Measurements from ENCODE around the gene ZNF726.
"Not testable (repeated sequence)": the region's sequence is repeated elsewhere in the genome, so short reads cannot be mapped to it uniquely, and the experiment has no call there.

Gene ZNF726

DNA sequence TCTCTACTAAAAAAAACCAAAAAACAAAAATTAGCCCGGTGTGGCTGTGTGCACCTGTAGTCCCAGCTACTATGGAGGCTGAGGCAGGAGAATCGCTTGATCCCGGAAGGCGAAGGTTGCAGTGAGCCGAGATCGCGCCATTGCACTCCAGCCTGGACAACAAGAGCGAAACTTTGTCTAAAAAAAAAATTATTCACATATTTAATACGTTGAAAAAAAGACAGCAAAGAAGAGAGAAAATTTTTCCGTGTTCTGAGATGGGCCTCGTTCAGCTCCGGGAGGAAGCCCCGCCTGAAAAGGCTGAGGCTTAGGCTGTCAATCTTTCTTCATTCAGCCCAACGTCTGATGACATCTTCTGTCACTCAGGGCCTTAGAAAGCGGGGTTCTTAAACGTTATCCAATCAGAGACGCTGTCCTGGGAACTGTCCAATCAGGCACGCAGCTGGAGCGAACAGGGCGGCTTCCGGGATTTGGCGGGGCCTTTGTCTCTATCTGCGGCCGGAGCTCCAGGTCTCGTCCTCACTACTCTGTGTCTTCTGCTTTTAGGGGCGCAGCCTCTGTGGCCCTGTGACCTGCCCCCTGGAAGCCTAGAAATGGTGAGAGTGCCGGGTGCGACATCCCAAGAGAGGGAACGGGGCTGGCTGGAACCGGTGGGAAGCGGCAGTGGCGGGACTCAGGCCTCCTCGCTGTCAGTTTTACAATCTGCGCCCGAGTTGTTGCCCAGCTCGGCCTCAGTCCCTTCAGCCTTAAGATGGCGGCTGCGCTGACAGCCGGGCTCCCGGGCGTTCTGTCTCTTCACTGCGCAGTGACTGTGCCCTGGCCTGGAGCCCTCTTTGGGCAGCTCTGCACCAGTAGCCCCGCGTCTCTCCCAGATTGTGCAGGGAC is at the start of gene ZNF726:
Gene ZNF726 (plus strand): TSS at position 485 of the 885 bp plus-strand sequence. CDS start 109 bp downstream, at position 594.
- peak; percentile 88 for DNase-seq (ENCODE audit: extremely low read depth, low read depth)
- TF ChIP-seq, protein P1, sequence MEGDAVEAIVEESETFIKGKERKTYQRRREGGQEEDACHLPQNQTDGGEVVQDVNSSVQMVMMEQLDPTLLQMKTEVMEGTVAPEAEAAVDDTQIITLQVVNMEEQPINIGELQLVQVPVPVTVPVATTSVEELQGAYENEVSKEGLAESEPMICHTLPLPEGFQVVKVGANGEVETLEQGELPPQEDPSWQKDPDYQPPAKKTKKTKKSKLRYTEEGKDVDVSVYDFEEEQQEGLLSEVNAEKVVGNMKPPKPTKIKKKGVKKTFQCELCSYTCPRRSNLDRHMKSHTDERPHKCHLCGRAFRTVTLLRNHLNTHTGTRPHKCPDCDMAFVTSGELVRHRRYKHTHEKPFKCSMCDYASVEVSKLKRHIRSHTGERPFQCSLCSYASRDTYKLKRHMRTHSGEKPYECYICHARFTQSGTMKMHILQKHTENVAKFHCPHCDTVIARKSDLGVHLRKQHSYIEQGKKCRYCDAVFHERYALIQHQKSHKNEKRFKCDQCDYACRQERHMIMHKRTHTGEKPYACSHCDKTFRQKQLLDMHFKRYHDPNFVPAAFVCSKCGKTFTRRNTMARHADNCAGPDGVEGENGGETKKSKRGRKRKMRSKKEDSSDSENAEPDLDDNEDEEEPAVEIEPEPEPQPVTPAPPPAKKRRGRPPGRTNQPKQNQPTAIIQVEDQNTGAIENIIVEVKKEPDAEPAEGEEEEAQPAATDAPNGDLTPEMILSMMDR (IDR thresholded peaks at IDR 0.05; ENCODE audit: low read depth, low read length): no peak

DNA sequence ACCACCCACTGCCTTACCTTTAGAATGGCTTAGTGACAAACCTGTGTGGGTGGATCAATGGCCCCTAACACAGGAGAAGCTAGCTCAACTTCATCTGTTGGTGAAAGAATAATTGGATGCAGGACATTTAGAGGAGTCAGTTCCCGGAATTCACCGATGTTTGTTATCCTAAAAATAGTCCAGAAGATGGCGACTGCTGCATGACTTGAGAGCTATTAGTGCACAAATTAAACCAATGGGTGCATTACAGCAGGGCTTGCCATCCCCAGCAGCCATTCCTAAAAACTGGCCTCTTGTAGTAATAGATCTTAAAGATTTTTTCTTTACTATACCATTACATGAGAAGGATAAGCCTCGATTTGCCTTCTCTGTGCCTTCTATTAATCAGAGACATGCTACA is 46.8 kb upstream of the ZNF726 start:
- TF ChIP-seq, protein P1 (IDR thresholded peaks at IDR 0.05; ENCODE audit: low read depth, low read length): no peak
- no peak for DNase-seq (ENCODE audit: extremely low read depth, low read depth)

DNA sequence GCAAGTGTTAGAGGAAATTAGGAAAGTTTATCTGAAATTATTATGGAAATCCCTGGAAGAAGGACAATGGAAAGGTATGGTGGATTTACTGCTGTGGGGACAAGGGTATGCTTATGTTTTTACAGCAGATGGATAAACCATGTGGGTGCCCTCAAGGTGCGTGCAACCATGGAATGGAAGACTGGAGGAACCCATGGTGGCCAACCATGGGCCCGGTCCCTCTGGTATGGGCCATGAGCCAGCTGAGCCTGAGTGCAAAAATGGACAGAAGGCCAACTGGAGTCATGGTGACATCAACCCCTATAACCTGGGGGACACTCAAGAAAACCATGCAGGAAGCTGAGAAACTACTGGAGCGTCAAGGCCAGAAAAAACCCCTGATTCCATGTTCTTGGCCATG is 46.1 kb upstream of the ZNF726 start:
- DNase-seq (ENCODE audit: extremely low read depth, low read depth): no peak
- TF ChIP-seq, protein P1 (IDR thresholded peaks at IDR 0.05; ENCODE audit: low read depth, low read length): no peak

GRCh38 chr19:23872282-23872919 is 42.3 kb upstream of the ZNF726 start:
- TF ChIP-seq, protein P1 (IDR thresholded peaks at IDR 0.05; ENCODE audit: low read depth, low read length): no peak
- no peak for DNase-seq (ENCODE audit: extremely low read depth, low read depth)

DNA sequence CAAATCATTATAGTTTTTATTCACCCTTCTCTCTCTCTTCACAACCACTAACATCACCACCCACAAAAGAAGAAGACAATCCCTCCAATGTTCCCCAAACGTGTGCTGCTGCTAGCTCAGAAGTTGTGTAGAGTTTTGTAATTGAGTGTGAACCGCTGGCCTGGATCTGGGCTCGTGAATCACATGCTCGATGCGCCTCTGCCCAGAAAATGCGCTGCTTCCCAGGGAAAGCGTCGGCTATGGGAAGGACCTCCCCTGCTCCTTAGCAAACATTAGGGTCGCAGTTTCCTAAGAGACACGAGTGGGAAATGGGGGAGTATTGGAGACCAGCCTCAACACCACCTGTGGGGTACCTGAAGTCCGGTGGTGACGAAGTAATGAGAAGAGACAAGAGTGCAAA is 38.4 kb upstream of the ZNF726 start:
- DNase-seq (ENCODE audit: extremely low read depth, low read depth): no peak
- TF ChIP-seq, protein P1 (IDR thresholded peaks at IDR 0.05; ENCODE audit: low read depth, low read length): no peak

GRCh38 chr19:23876756-23877155 is 37.9 kb upstream of the ZNF726 start:
- not testable (repeated sequence) for DNase-seq (ENCODE audit: extremely low read depth, low read depth)

GRCh38 chr19:23882493-23882892 is 32.2 kb upstream of the ZNF726 start:
- TF ChIP-seq, protein P1 (IDR thresholded peaks at IDR 0.05; ENCODE audit: low read depth, low read length): no peak
- no peak for DNase-seq (ENCODE audit: extremely low read depth, low read depth)

Measured in AG09319 (cell line).